ENCODE data around the gene JAG1. TPM values are rescaled to one million over a fixed set of nuclear protein-coding genes. Genes with fewer than 3 reads are reported as not detected.

The JAG1 gene
- total and polyA plus RNA-seq, 2 donors (not counting 3 experiments of a cell fraction or from before 2014, with no cell fraction given) = 19.7 to 37.0 TPM

DNA sequence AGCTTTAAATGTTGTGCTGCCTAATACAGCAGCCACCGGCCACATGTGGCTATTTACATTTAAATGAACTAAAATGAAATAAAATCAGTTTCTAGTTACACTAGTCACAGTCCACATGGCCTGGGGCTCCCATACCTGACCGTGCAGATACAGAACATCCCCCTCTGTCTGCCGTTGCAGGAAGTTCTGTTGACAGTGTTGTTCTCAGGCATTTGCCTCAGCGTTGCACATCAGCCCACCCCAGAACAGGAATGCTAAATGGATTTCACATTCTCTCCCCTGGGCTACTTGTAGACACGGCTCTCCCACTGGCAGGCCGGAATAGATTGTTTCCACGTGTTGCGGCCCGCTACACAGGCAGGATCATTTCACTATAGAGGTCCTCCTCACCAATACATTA lies 26.3 kb downstream of the JAG1 start:
- H3K27ac ChIP-seq (ENCODE audit: insufficient read depth, low read depth, low read length) = no peak overlapping the region
- no TSS peak for BruUV-seq (replicated peaks)
- H3K27me3 ChIP-seq (ENCODE audit: control insufficient read depth in 2 of 2, insufficient read depth in 2 of 2, low read length in 2 of 2) = no peaks in the 10 kb centered on the region
- DNase-seq (ENCODE audit: low read depth, low spot score) (no peak), FAIRE-seq (no peak)
- ChIA-PET POLR2A (no interaction called here), CTCF (no interaction called here)
- H3K36me3 ChIP-seq (ENCODE audit: control insufficient read depth in 2 of 2, extremely low read depth in 1 of 2, insufficient read depth in 2 of 2, low read length in 2 of 2) = peaks cover 16 to 60% of the 10 kb centered on the region in 2 experiments
- dilution Hi-C loops (cut with MboI; ENCODE audit: extremely low pct_ligation_motif_present, low sequenced_read_pairs) = no loop called here
- intact Hi-C loops (cut with micrococcal nuclease) = no loop called here
- H3K9ac ChIP-seq (replicated peaks; ENCODE audit: extremely low read depth, insufficient read depth, low read length) = no peak overlapping the region
- no peaks in the 10 kb centered on the region for H3K9me1 ChIP-seq (replicated peaks; ENCODE audit: control insufficient read depth, extremely low read depth, insufficient read depth, low read length)
- no peak overlapping the region for H3K4me2 ChIP-seq (ENCODE audit: insufficient read depth, low read length)
- H4K20me1 ChIP-seq (replicated peaks; ENCODE audit: control insufficient read depth, extremely low read depth, insufficient read depth, low read length) = no peaks in the 10 kb centered on the region
- no peak overlapping the region for H3K4me3 ChIP-seq (replicated peaks in 1 of 3; ENCODE audit: insufficient read depth in 1 of 3, low read depth in 1 of 3, low read length in 3 of 3)
- H3K4me1 ChIP-seq (ENCODE audit: control insufficient read depth, extremely low read depth, insufficient read depth, low read length) = peaks cover 8% of the 10 kb centered on the region
- H3K79me2 ChIP-seq (ENCODE audit: control insufficient read depth, insufficient read depth, low read length) = no peaks in the 10 kb centered on the region
- no peak for TF ChIP-seq EZH2 (IDR thresholded peaks at IDR 0.05; ENCODE audit: borderline replicate concordance, low read depth, low read length, severe bottlenecking)
- TF ChIP-seq, protein P1, sequence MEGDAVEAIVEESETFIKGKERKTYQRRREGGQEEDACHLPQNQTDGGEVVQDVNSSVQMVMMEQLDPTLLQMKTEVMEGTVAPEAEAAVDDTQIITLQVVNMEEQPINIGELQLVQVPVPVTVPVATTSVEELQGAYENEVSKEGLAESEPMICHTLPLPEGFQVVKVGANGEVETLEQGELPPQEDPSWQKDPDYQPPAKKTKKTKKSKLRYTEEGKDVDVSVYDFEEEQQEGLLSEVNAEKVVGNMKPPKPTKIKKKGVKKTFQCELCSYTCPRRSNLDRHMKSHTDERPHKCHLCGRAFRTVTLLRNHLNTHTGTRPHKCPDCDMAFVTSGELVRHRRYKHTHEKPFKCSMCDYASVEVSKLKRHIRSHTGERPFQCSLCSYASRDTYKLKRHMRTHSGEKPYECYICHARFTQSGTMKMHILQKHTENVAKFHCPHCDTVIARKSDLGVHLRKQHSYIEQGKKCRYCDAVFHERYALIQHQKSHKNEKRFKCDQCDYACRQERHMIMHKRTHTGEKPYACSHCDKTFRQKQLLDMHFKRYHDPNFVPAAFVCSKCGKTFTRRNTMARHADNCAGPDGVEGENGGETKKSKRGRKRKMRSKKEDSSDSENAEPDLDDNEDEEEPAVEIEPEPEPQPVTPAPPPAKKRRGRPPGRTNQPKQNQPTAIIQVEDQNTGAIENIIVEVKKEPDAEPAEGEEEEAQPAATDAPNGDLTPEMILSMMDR (IDR thresholded peaks at IDR 0.05; ENCODE audit: extremely low read depth in 1 of 2, insufficient read depth in 1 of 2, low read depth in 1 of 2, low read length in 2 of 2) = peak in 1 of 2 donors; percentile 18
- TF ChIP-seq, protein P2, sequence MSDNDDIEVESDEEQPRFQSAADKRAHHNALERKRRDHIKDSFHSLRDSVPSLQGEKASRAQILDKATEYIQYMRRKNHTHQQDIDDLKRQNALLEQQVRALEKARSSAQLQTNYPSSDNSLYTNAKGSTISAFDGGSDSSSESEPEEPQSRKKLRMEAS (IDR thresholded peaks at IDR 0.05; ENCODE audit: insufficient read depth, insufficient read length) = no peak
- TF ChIP-seq POLR2A (IDR thresholded peaks at IDR 0.05; ENCODE audit: low read depth, low read length) = no peak
- TF ChIP-seq GATA2 (IDR thresholded peaks at IDR 0.05; ENCODE audit: insufficient read depth, insufficient read length, low read depth, low read length) = no peak
- no peaks in the 10 kb centered on the region for H3K9me3 ChIP-seq (replicated peaks; ENCODE audit: control insufficient read depth, insufficient read depth, low read length)
- no peak overlapping the region for H2AFZ ChIP-seq (ENCODE audit: low read depth, low read length)

DNA sequence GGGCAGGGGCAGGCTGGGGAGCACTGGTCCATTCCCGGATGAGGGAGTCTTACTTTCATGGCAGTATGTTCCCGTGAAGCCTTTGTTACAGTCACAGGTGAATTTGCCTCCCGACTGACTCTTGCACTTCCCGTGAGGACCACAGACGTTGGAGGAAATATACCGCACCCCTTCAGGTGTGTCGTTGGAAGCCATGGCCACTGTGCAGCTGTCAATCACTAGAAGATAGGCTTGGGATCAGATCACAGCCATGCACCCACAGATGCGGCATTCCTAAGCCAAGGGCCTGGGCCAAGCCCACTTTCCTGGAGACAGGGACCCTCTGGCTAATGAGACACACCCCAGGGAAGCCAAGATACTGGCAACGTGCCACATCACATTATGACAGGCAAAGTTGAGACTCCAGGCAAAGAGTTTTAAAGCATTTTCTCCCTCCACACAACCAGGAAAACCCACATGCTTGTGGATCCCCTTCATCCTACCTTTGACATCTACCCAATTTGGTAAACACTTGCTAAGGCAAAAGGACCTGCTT lies 26.8 kb downstream of the JAG1 start:
- peaks cover 6% of the 10 kb centered on the region for H3K4me1 ChIP-seq (ENCODE audit: control insufficient read depth, extremely low read depth, insufficient read depth, low read length)
- POLR2A ChIA-PET = no interaction called here
- CTCF ChIA-PET = no interaction called here

More for the DNA sequence above, 26.8 kb downstream of the JAG1 start:
- no peaks in the 10 kb centered on the region for H3K27me3 ChIP-seq (ENCODE audit: control insufficient read depth in 2 of 2, insufficient read depth in 2 of 2, low read length in 2 of 2)
- H3K27ac ChIP-seq (ENCODE audit: insufficient read depth, low read depth, low read length) = no peak overlapping the region
- no TSS peak for BruUV-seq (replicated peaks)
- no peaks in the 10 kb centered on the region for H3K9me3 ChIP-seq (replicated peaks; ENCODE audit: control insufficient read depth, insufficient read depth, low read length)
- no peak overlapping the region for H2AFZ ChIP-seq (ENCODE audit: low read depth, low read length)
- H3K4me3 ChIP-seq (replicated peaks in 1 of 3; ENCODE audit: insufficient read depth in 1 of 3, low read depth in 1 of 3, low read length in 3 of 3) = no peak overlapping the region
- DNase-seq (ENCODE audit: low read depth, low spot score) (no peak), FAIRE-seq (no peak)
- no peak overlapping the region for H3K9ac ChIP-seq (replicated peaks; ENCODE audit: extremely low read depth, insufficient read depth, low read length)
- intact Hi-C loops (cut with micrococcal nuclease) (no loop called here), dilution Hi-C loops (cut with MboI; ENCODE audit: extremely low pct_ligation_motif_present, low sequenced_read_pairs) (no loop called here)
- H3K36me3 ChIP-seq (ENCODE audit: control insufficient read depth in 2 of 2, extremely low read depth in 1 of 2, insufficient read depth in 2 of 2, low read length in 2 of 2) = peaks cover 16 to 66% of the 10 kb centered on the region in 2 experiments
- TF ChIP-seq FOS (IDR thresholded peaks at IDR 0.05; ENCODE audit: borderline replicate concordance, insufficient read depth, low read length) (no peak), POLR2AphosphoS5 (IDR thresholded peaks at IDR 0.05; ENCODE audit: insufficient read depth, low read depth, low read length) (no peak)
- TF ChIP-seq, protein P2 (IDR thresholded peaks at IDR 0.05; ENCODE audit: insufficient read depth, insufficient read length) = no peak
- no peaks in the 10 kb centered on the region for H3K79me2 ChIP-seq (ENCODE audit: control insufficient read depth, insufficient read depth, low read length)
- no peak overlapping the region for H3K4me2 ChIP-seq (ENCODE audit: insufficient read depth, low read length)
- H3K9me1 ChIP-seq (replicated peaks; ENCODE audit: control insufficient read depth, extremely low read depth, insufficient read depth, low read length) = no peaks in the 10 kb centered on the region
- H4K20me1 ChIP-seq (replicated peaks; ENCODE audit: control insufficient read depth, extremely low read depth, insufficient read depth, low read length) = no peaks in the 10 kb centered on the region

Data from endothelial cell of umbilical vein (primary cell).